Cardiac fibroblast (primary cell): Measurements from ENCODE around the gene ASAH2.
A peak's percentile ranks its signal among the peaks of the same experiment; 100 is the strongest.

ENCODE experiments used
- DNase-seq, 2 donors: peaks; one replicate each; pipeline versions ENCODE4 v3.0.0 to v3.0.0-alpha.2; 2010; ENCODE audit warnings: low read depth in 2 of 2
- H3K4me3 ChIP-seq, 2 donors: replicated peaks in 1 of 2; 1 replicate in 1 of 2; 2 replicates in 1 of 2; pipeline ENCODE4 v1.5.1; 2011; ENCODE audit warnings: low read depth in 2 of 2, low read length in 2 of 2, mild to moderate bottlenecking in 2 of 2, moderate library complexity in 1 of 2
- TF ChIP-seq, protein P1 (sequence below): IDR thresholded peaks from one replicate; pipeline ENCODE4 v1.5.1; 2011; ENCODE audit warnings: low read depth, mild to moderate bottlenecking, low read length, inconsistent platforms

Gene ASAH2

DNA sequence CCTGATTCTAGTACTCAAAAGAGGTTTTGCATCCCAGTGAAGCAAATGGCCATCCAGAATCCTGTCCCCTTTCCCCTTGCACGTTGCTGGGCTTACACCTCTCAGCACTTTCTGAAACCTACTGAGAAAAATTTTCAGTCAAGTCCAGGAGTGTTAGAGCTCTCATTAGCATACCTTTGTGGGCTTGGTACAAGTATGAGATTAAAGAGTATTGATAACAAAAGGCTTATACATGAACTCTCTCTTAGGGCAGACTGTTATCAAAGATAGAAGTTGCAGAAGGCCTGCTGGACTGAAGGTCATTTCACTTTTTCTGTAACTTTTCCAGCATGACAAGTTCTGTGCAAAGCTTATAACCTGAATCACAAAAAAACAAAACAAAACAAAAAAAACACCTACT is at the start of gene ASAH2:
ASAH2 (minus strand) TSS at position 123 of the 400 bp plus-strand sequence. CDS start 2,906 bp downstream, outside the sequence.
- no peak within 1 kb of the TSS for H3K4me3 ChIP-seq
- TF ChIP-seq, protein P1, sequence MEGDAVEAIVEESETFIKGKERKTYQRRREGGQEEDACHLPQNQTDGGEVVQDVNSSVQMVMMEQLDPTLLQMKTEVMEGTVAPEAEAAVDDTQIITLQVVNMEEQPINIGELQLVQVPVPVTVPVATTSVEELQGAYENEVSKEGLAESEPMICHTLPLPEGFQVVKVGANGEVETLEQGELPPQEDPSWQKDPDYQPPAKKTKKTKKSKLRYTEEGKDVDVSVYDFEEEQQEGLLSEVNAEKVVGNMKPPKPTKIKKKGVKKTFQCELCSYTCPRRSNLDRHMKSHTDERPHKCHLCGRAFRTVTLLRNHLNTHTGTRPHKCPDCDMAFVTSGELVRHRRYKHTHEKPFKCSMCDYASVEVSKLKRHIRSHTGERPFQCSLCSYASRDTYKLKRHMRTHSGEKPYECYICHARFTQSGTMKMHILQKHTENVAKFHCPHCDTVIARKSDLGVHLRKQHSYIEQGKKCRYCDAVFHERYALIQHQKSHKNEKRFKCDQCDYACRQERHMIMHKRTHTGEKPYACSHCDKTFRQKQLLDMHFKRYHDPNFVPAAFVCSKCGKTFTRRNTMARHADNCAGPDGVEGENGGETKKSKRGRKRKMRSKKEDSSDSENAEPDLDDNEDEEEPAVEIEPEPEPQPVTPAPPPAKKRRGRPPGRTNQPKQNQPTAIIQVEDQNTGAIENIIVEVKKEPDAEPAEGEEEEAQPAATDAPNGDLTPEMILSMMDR, result no peak
- DNase-seq, result no peak

DNA sequence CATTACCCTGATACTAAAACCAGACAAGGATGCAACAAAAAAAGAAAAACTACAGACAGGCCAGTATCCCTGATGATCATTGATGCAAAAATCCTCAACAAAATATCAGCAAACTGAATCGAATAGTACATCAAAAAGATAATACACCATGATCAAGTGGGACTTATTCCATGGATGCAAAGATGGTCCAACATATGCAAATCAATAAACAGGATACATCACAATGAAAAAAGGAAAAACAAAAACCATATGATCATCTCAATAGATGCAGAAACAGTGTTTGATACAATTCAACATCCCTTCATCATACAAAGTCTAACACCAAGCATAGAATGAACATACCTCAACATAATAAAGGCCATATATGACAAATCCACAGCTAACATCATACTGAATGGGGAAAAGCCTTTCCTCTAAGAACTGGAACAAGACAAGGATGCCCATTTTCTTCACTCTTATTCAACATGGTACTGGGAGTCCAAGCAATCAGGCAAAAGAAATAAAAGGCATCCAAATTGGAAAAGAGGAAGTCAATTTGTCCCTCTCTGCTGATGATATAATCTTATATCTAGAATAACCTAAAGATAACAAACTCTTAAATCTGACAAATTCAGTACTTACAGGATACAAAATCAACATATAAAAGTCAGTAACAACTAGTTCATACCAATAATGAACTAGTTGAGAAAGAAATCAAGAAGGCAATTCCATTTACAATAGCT is 48.8 kb upstream of the ASAH2 start:
- TF ChIP-seq, protein P1, result no peak

DNA sequence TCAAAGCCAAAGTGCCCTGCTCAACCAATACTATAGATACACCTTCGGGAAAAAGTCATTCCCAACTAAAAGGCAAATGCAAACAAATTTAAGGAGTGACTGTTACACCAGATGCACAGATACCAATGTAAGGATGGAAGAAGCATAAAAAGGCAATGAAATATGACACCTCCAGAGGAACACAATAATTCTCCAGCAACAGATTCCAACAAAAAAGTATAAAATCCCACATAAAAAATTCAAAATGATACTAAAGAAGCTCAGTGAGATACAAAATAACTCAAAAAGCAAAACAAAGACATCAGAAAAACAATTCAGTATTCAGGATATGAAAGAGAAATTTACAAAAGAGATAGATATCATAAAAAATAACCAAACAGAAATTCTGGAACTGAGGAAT is 44.1 kb upstream of the ASAH2 start:
- TF ChIP-seq, protein P1, result no peak
- H3K4me3 ChIP-seq, result no peak overlapping the region
- no peak for DNase-seq

More for the DNA sequence above, 48.8 kb upstream of the ASAH2 start:
- H3K4me3 ChIP-seq, result no peak overlapping the region
- DNase-seq, result no peak

DNA sequence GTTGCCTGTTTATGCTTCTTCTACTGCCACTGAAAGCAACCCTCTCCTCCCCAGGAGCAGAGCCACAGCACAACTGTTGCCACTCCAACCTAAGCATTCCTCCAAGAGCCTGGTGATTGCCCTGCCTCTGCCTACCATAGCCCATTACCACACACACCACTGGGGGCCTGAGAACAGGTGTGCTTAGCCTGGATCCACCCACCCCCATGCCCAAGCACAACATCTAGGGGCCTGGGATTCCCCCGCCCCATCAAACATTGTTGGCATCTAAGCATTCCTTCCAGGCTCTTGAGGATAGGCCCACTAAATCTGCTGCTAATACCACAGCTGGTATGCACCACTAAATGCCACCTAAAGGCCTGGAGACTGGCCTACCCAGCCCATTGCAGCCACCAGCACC is 43.3 kb upstream of the ASAH2 start:
- H3K4me3 ChIP-seq, result no peak overlapping the region
- no peak for DNase-seq
- TF ChIP-seq, protein P1, result no peak

DNA sequence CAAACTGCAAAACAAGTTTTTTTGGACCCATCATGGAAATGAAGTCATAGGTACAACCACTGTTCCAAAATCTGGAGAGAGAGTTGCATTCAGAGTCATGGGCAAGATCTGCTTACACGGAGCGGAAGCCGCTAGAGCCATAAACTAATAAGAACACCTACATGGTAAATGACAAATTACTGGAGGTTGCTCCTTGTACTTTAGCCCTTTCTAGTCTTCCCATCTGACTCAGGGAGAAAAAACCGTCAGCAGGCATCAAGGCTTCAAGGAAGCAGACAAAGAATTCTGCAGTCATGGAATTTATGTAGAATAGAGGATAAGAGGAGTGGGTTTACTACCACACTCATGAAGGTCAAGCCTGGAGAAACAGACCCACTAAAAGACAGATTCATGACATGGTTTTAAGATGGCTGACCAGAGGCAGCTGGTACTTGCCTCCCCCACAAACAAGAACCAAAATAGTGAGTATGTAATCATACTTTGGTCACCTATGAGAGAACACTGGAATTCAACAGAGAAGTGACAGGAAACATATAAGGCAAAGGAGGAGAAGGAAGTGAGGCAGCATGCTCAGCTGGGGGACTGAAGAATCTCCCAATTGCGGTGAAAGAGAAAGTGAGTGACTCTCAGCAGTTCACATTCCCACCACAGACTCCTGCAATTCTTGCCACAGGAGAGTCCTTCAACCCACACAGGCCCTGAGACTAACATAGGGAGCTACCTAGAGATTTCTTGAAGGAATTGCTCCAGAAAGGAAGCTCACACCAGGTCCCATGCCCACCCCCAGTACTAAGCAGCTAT is 42.4 kb upstream of the ASAH2 start:
- TF ChIP-seq, protein P1, result no peak
- H3K4me3 ChIP-seq, result no peak overlapping the region
- no peak for DNase-seq

DNA sequence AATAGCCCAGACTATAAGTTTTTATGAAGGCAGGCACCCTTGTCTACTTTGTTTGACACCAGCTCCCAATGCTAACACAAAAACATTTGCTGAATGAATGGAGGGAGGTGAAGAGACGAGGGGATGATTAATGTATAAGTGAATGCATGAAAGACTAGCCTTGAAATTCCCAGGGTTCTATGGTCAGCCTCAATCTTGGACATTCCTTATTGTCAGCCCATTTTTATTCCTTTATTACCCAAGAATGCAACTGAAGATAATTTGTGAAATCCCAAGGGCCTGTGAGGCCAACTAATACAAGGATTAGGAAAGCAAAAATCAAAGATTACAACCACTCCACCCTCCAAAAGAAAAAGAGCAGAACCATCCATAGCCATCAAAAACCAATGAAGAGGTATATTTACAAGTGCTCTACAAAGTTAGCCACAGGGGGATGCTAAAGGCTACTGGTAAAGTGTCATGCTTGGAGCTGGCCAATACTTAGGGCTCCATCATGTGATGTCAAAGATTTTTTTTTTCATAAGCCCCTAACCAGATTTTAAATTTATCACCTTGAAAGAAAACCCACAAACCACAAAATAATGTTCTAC is 40.0 kb upstream of the ASAH2 start:
- TF ChIP-seq, protein P1, result peak; percentile 58
- peak; percentile 41 to 44 for DNase-seq
- no peak overlapping the region for H3K4me3 ChIP-seq
